Gastroesophageal sphincter (tissue), 3 donors: ENCODE data around the gene WNK2.

Experiments
- EP300 ChIP-seq: sonication (generic); formaldehyde crosslinking; IDR thresholded peaks from one replicate; pipeline ENCODE4 v1.6.1; 2017; ENCODE audit warnings: antibody characterized with exemption, mild to moderate bottlenecking
- POLR2AphosphoS5 ChIP-seq: sonication (generic); formaldehyde crosslinking; IDR thresholded peaks from one replicate; pipeline ENCODE4 v1.6.1; 2017; ENCODE audit warnings: antibody characterized with exemption
- TF ChIP-seq, protein P1 (sequence below), 4 experiments: fragments of 200-600 bp in 2 of 4; fragments of 450-650 bp in 2 of 4; sonication (generic) in 1 of 4; IDR thresholded peaks; one replicate each; pipeline ENCODE4 v1.5.1; 2017 to 2019; ENCODE audit warnings: antibody characterized with exemption in 4 of 4, mild to moderate bottlenecking in 2 of 4, moderate library complexity in 2 of 4

DNA sequence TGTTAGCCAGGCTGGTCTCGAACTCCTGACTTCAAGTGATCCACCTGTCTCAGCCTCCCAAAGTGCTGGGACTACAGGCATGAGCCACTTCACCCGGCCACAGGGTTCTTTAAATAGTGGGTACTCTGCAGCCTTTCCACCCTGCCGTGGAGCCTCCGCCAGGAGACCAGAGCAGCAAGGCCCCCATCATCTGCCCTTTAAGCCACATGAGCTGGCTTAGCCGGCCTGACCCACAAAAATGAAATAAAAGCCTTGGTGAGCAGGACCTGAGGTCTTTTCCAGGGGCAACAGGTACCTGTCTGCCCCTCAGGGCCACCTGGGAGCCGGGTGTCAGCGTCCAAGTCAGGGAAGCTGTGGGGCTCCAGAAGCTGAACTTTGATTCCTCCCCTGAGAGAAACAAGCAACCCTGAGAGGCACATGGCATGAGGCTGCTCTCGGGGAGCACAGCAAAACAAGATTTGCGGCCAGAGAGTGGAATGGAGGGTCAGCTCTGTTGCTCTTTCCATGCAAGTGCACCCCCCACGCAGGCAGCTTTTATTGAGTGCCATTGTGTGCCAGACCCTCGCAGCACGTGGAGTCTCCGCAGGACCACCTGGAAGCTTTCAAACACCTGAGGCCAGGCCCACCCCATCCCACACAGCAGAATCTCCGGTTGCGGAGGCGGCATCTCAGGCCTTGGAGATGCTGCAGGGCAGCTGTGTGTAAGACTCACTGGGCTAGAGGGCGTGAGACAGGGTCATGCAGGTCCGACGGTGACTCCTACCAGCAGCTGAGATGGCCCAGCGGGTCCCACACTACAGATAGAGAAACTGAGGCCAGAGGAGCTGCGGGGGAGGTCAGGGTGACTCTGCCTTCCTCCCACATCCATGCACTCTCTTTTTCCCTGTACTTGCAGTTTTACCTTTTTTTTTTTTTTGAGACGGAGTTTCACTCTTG lies 4.8 kb upstream of the WNK2 start:
- TF ChIP-seq, protein P1, sequence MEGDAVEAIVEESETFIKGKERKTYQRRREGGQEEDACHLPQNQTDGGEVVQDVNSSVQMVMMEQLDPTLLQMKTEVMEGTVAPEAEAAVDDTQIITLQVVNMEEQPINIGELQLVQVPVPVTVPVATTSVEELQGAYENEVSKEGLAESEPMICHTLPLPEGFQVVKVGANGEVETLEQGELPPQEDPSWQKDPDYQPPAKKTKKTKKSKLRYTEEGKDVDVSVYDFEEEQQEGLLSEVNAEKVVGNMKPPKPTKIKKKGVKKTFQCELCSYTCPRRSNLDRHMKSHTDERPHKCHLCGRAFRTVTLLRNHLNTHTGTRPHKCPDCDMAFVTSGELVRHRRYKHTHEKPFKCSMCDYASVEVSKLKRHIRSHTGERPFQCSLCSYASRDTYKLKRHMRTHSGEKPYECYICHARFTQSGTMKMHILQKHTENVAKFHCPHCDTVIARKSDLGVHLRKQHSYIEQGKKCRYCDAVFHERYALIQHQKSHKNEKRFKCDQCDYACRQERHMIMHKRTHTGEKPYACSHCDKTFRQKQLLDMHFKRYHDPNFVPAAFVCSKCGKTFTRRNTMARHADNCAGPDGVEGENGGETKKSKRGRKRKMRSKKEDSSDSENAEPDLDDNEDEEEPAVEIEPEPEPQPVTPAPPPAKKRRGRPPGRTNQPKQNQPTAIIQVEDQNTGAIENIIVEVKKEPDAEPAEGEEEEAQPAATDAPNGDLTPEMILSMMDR (IDR thresholded peaks at IDR 0.05), result no peak
- TF ChIP-seq POLR2AphosphoS5, result no peak
- no peak for TF ChIP-seq EP300
